ENCODE results near the gene ANAPC10. TPM values are rescaled to one million over a fixed set of nuclear protein-coding genes. Genes with fewer than 3 reads are reported as not detected.

The ANAPC10 gene
- total RNA-seq, 2 donors from 2014 or later, result 28.3 to 42.5 TPM

DNA sequence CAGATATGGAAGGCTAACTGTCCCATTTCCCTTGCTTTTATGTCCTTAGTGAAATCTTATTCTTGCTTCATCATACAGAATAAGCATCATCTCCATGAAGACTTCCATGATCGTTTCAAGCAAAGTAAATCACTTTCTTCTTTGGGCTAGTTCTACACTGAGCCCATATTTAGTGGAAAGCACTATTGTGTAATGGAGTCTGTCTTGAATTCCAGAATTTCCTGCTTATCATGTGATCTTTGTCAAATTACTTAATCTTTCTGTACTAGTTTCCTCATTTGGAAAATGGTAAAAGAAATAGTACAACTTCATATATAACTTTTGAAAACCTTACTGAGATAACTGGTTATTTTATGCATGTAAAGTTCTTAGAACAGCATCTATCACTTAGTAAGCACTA lies 7.6 kb downstream of the ANAPC10 start:
- DNase-seq (ENCODE audit: low spot score in 2 of 2), result no peak
- no peak overlapping the region for H3K27ac Mint-ChIP-seq

GRCh38 chr4:145083891-145084605 lies 13.9 kb downstream of the ANAPC10 start:
- DNase-seq (ENCODE audit: low spot score in 2 of 2) (no peak), ATAC-seq (peak; percentile 63 to 65)
- Mint-ChIP-seq H3K36me3 (peaks cover 17 to 31% of the 10 kb centered on the region in 2 donors), H3K9me3 (peaks cover 0 to 5% of the 10 kb centered on the region in 2 donors), H3K27ac (no peak overlapping the region)

More for the DNA sequence above, 7.6 kb downstream of the ANAPC10 start:
- no peak for ATAC-seq
- Mint-ChIP-seq H3K9me3 (peaks cover 0 to 12% of the 10 kb centered on the region in 2 donors), H3K36me3 (peaks cover 39 to 65% of the 10 kb centered on the region in 2 donors)

DNA sequence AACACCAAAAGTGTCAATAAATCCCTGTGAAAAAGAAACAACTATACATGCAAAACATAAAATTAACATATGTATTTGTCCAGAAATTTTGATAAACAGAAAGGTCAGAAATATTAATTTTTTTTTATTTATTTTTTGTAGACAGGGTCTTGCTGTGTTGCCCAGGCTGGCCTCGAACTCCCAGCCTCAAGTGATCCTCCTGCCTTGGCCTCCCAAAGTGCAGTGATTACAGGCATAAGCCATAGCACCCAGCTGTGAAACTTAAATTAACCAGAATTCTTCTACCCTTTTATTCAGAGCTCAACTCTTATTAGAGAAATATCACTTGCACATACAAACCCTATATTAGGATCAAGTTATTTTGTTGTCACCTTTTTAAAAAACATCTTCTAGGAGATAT lies 16.2 kb downstream of the ANAPC10 start:
- Mint-ChIP-seq H3K36me3 (peaks cover 30 to 38% of the 10 kb centered on the region in 2 donors), H3K9me3 (peaks cover 3 to 5% of the 10 kb centered on the region in 2 donors), H3K27ac (no peak overlapping the region)
- DNase-seq (ENCODE audit: low spot score in 2 of 2) (no peak), ATAC-seq (no peak)

DNA sequence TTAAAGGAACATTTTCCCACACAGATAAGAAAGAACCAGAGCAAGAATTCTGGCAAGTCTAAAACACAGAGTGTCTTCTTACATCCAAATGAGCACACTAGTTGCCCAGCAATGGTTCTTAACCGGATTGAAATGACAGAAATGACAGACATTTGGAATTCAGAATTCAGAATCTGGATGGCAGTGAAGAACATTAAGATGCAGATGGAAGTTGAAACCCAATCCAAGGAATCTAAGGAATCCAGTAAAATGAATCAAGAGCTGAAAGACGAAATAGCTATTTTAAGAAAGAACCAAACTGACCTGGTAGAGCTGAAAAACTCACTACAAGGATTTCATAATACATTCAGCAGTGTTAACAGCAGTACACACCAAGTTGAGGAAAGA lies 21.5 kb downstream of the ANAPC10 start:
- Mint-ChIP-seq H3K27ac (peak overlapping the region; percentile 40 to 62), H3K9me3 (peaks cover 3 to 5% of the 10 kb centered on the region in 2 donors), H3K36me3 (peaks cover 32 to 42% of the 10 kb centered on the region in 2 donors)
- DNase-seq (ENCODE audit: low spot score in 2 of 2) (no peak), ATAC-seq (no peak)

- Mint-ChIP-seq H3K36me3 (peaks cover 32 to 42% of the 10 kb centered on the region in 2 donors), H3K27ac (peak overlapping the region; percentile 40 to 62), H3K9me3 (peaks cover 3 to 5% of the 10 kb centered on the region in 2 donors)
- ATAC-seq, result peak; percentile 50 to 92
- DNase-seq (ENCODE audit: low spot score in 2 of 2), result no peak
These were observed 22.1 kb downstream of the ANAPC10 start for GRCh38 chr4:145075742-145076468.

GRCh38 chr4:145071560-145071959 lies 26.4 kb downstream of the ANAPC10 start:
- Mint-ChIP-seq H3K27ac (no peak overlapping the region), H3K9me3 (no peaks in the 10 kb centered on the region), H3K36me3 (peaks cover 6 to 12% of the 10 kb centered on the region in 2 donors)
- DNase-seq (ENCODE audit: low spot score in 2 of 2), result no peak
- ATAC-seq, result no peak

- H3K9me3 Mint-ChIP-seq, result no peaks in the 10 kb centered on the region
- DNase-seq (ENCODE audit: low spot score in 2 of 2) (no peak), ATAC-seq (no peak)
- peaks cover 0 to 6% of the 10 kb centered on the region in 2 donors for H3K36me3 Mint-ChIP-seq
- no peak overlapping the region for H3K27ac Mint-ChIP-seq
These were observed 28.6 kb downstream of the ANAPC10 start for GRCh38 chr4:145069361-145069760.

- DNase-seq (ENCODE audit: low spot score in 2 of 2), result no peak
- Mint-ChIP-seq H3K36me3 (peaks cover 0 to 6% of the 10 kb centered on the region in 2 donors), H3K27ac (peak overlapping the region; percentile 39 to 44), H3K9me3 (no peaks in the 10 kb centered on the region)
- ATAC-seq, result no peak
These were observed 31.9 kb downstream of the ANAPC10 start for GRCh38 chr4:145066063-145066501.

- DNase-seq (ENCODE audit: low spot score in 2 of 2), result no peak
- H3K9me3 Mint-ChIP-seq, result no peaks in the 10 kb centered on the region
- ATAC-seq, result peak in 1 of 2 donors; percentile 59
- H3K27ac Mint-ChIP-seq, result no peak overlapping the region
- H3K36me3 Mint-ChIP-seq, result no peaks in the 10 kb centered on the region
These were observed 36.6 kb downstream of the ANAPC10 start for GRCh38 chr4:145061318-145061920.

DNA sequence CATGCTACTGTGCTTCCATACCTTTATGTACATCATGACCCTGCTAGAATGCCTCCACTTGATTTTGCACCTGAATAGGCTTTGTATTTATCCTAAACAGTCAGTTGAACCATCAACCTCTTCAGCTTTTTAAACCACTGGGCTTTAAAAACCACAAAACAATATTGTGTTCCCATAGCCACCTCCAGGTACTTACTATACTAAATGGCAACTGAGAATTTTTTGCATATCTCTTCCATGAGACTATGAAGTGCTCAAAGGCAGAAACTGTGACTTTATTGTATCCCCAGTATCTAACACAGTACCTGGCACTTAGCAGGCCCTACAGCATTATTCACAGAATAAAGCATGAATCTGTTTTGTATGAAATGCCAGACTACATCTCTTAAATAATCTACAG lies 39.7 kb downstream of the ANAPC10 start:
- ATAC-seq (no peak), DNase-seq (ENCODE audit: low spot score in 2 of 2) (no peak)
- no peak overlapping the region for H3K27ac Mint-ChIP-seq

GRCh38 chr4:145056325-145057130 lies 41.5 kb downstream of the ANAPC10 start:
- Mint-ChIP-seq H3K27ac (no peak overlapping the region), H3K9me3 (no peaks in the 10 kb centered on the region), H3K36me3 (no peaks in the 10 kb centered on the region)
- ATAC-seq, result peak; percentile 39 to 46
- DNase-seq (ENCODE audit: low spot score in 2 of 2), result no peak

More for the DNA sequence above, 39.7 kb downstream of the ANAPC10 start:
- Mint-ChIP-seq H3K36me3 (no peaks in the 10 kb centered on the region), H3K9me3 (no peaks in the 10 kb centered on the region)

DNA sequence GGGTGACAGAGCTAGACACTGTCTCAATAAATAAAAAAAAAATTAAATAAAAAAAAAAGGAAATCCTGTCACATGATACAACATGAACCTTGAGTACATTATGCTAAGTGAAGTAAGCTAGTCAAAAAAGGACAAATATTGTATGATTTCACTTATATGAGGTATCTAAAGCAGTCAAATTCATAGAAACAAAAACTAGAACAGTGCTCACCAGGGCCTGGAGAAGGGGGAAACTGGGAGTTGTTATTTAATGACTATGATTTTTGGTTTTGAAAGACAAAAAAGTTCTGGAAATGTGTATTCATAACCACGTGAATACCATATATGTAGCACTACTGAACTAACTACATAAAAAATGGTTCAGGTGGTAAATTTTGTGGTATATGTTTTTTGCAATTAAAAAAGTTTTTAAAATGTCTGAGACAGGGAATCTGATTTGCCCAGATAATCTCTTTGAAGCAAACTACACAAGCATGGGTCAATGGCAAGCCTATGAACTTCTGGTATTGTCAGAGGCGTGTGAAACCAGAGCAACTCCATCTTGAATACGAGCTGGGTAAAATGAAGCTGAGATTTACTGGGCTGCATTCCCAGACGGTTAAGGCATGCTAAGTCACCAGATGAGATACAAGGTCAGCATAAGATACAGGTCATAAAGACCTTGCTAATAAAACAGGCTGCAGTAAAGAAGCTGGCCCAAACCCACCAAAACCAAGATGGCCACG lies 42.3 kb downstream of the ANAPC10 start:
- Mint-ChIP-seq H3K27ac (no peak overlapping the region), H3K36me3 (peaks cover 4 to 5% of the 10 kb centered on the region in 2 donors), H3K9me3 (no peaks in the 10 kb centered on the region)
- ATAC-seq, result peak; percentile 62 to 88
- DNase-seq (ENCODE audit: low spot score in 2 of 2), result no peak

- peaks cover 5 to 16% of the 10 kb centered on the region in 2 donors for H3K36me3 Mint-ChIP-seq
- DNase-seq (ENCODE audit: low spot score in 2 of 2) (no peak), ATAC-seq (no peak)
- no peaks in the 10 kb centered on the region for H3K9me3 Mint-ChIP-seq
- no peak overlapping the region for H3K27ac Mint-ChIP-seq
These were observed 48.8 kb downstream of the ANAPC10 start for GRCh38 chr4:145049241-145049640.

DNA sequence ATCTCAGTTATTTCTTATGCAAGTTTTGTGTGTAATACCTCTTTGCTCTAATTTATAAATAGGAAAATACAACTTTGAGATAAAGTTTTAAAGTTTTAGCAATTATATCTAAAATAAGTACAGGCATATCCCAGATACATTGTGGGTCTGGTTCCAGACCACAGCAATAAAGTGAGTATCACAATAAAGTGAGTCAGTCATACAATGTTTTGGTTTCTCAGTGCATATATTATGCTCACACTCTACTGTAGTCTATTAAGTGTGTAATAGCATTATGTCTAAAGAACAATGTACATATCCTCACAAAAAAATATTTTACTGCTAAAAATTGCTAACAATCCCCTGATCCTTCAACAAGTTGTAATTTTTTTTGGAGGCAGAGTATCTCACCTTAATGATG lies 49.2 kb downstream of the ANAPC10 start:
- no peak overlapping the region for H3K27ac Mint-ChIP-seq
- ATAC-seq (peak in 1 of 2 donors; percentile 55), DNase-seq (ENCODE audit: low spot score in 2 of 2) (no peak)
- H3K9me3 Mint-ChIP-seq, result no peaks in the 10 kb centered on the region
- H3K36me3 Mint-ChIP-seq, result peaks cover 5 to 16% of the 10 kb centered on the region in 2 donors

DNA sequence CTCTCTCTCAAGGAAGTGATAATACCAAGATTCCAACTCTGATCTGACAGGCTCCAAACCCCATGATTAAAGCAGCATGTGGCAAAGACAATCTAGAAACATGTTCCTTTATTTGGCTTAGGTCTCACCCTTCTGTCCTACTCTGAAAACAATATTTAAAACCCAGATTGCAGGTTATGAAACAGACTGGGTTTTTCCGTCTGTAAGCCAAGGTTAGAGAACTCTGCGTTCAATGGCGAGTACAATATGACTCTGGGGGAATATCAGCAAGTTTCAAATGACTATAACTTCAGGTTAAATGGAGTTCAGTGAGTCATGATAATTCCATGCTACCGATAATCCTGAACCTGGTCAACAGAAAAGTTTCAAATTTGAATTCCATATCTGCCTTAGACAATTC lies 50.8 kb downstream of the ANAPC10 start:
- Mint-ChIP-seq H3K27ac (peak overlapping the region in 1 of 2 donors; percentile 53), H3K36me3 (peaks cover 5 to 16% of the 10 kb centered on the region in 2 donors), H3K9me3 (no peaks in the 10 kb centered on the region)
- no peak for ATAC-seq
- DNase-seq (ENCODE audit: low spot score in 2 of 2), result no peak

DNA sequence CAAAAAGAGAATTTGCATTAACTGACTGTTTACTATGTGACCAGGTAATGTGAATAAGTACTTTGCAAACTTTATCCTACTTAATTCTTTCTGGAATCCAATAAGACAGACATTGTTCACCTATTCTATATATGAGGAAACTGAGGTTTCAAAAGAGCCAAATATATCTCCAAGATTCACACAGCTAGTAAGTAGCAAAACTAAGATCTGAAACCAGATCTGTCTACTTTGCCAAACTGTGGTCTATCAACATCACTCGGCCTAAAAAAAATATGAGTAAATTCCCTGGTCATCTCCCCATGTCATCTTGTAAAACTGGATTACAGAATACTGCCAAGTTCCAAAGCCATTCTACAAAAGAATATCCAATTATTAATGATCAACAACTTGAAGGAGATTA lies 52.8 kb downstream of the ANAPC10 start:
- H3K27ac Mint-ChIP-seq, result no peak overlapping the region
- DNase-seq (ENCODE audit: low spot score in 2 of 2) (no peak), ATAC-seq (no peak)
- no peaks in the 10 kb centered on the region for H3K9me3 Mint-ChIP-seq
- H3K36me3 Mint-ChIP-seq, result peaks cover 0 to 6% of the 10 kb centered on the region in 2 donors

All from activated naive CD4-positive, alpha-beta T cell treated with anti-CD3 and anti-CD28 coated beads, Interleukin-2, amount 50 U/mL, for 72 hours (primary cell).